ENCODE measurements around the gene CACNB3. TPM values are rescaled to one million over a fixed set of nuclear protein-coding genes. Genes with fewer than 3 reads are reported as not detected.

CACNB3 gene
- total and polyA plus RNA-seq, 8 donors: under 0.01 to 140 (median 12.7) TPM

DNA sequence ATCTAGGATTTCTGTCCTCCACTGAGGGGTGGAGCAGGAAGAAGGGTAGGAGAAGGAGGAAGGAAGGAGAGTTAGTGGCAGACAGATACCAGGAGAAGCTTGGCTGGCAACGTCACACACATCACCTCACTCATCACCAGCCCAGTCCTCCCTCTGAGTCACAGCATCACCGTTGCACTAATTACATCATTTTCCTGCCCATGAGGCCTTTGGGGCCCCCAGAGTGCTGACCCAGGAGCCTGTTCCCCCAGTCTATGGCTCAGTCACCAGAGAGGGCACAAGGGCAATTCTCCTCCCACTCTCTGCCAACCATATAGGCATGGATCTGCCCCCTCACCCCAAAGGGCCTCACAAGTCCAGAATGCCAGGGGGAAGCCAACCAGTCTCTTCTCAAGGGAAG lies 42.8 kb downstream of the CACNB3 start:
- Histone ChIP-seq H3K27me3 (peaks cover 0 to 32% (median 5%) of the 10 kb centered on the region in 3 donors), H3K36me3 (peaks cover 3 to 54% (median 39%) of the 10 kb centered on the region in 4 donors), H3K4me3 (peak overlapping the region in 1 of 4 donors; percentile 91), H3K9me3 (no peaks in the 10 kb centered on the region), H3K27ac (no peak overlapping the region), H3K4me1 (peaks cover 9 to 37% (median 25%) of the 10 kb centered on the region in 4 donors)
- 34 to 72% (median 50%) methylated on average over 2 of the region's 2 CpGs for WGBS, 5 donors
- no peak for DNase-seq
- intact Hi-C loops (cut with DNase I; ENCODE audit: low total_unique reads): no loop called here
- TF ChIP-seq POLR2A (IDR thresholded peaks at IDR 0.05): no peak
- no peak for TF ChIP-seq EP300 (IDR thresholded peaks at IDR 0.05)
- TF ChIP-seq, protein P1, sequence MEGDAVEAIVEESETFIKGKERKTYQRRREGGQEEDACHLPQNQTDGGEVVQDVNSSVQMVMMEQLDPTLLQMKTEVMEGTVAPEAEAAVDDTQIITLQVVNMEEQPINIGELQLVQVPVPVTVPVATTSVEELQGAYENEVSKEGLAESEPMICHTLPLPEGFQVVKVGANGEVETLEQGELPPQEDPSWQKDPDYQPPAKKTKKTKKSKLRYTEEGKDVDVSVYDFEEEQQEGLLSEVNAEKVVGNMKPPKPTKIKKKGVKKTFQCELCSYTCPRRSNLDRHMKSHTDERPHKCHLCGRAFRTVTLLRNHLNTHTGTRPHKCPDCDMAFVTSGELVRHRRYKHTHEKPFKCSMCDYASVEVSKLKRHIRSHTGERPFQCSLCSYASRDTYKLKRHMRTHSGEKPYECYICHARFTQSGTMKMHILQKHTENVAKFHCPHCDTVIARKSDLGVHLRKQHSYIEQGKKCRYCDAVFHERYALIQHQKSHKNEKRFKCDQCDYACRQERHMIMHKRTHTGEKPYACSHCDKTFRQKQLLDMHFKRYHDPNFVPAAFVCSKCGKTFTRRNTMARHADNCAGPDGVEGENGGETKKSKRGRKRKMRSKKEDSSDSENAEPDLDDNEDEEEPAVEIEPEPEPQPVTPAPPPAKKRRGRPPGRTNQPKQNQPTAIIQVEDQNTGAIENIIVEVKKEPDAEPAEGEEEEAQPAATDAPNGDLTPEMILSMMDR (IDR thresholded peaks at IDR 0.05): no peak
- TF ChIP-seq POLR2AphosphoS5 (IDR thresholded peaks at IDR 0.05): no peak

DNA sequence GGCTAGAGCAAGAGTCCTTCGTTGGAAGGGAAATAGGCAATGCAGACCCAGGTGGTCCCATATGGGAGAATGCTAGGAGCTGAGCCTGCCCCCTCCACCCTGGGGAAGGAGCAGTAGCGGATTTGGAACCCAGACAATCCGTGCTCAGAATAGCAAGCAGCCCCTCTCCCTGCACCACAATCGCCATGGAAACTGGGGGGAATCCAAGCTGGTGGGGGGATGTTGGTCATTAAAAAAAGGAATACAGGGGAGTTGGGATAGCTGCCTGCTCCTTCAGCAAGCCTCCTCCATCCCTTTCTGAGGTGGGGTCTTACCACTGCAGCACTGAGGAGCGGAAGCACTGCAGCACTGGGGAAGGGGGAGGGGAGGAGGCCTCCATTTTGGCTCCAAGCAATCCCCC lies 44.5 kb downstream of the CACNB3 start:
- Histone ChIP-seq H3K4me1 (peaks cover 9 to 45% (median 30%) of the 10 kb centered on the region in 4 donors), H3K4me3 (peak overlapping the region in 2 of 4 donors; percentile 7 to 91), H3K36me3 (peaks cover 0 to 42% (median 32%) of the 10 kb centered on the region in 4 donors), H3K9me3 (no peaks in the 10 kb centered on the region), H3K27ac (no peak overlapping the region), H3K27me3 (peaks cover 0 to 32% (median 5%) of the 10 kb centered on the region in 3 donors)
- WGBS, 5 donors: 74 to 81% (median 75%) methylated on average over 5 of the region's 5 CpGs
- TF ChIP-seq POLR2AphosphoS5 (IDR thresholded peaks at IDR 0.05): no peak
- TF ChIP-seq EP300 (IDR thresholded peaks at IDR 0.05): no peak
- no peak for TF ChIP-seq POLR2A (IDR thresholded peaks at IDR 0.05)
- TF ChIP-seq, protein P1 (IDR thresholded peaks at IDR 0.05): no peak
- no peak for DNase-seq
- intact Hi-C loops (cut with DNase I; ENCODE audit: low total_unique reads): no loop called here

- Histone ChIP-seq H3K27me3 (peaks cover 0 to 32% (median 5%) of the 10 kb centered on the region in 3 donors), H3K4me3 (peak overlapping the region in 2 of 4 donors; percentile 82 to 91), H3K9me3 (no peaks in the 10 kb centered on the region), H3K4me1 (peaks cover 9 to 45% (median 30%) of the 10 kb centered on the region in 4 donors), H3K36me3 (peaks cover 0 to 37% (median 27%) of the 10 kb centered on the region in 4 donors), H3K27ac (no peak overlapping the region)
- WGBS, 5 donors: 65 to 85% (median 76%) methylated on average over 4 of the region's 4 CpGs
- no peak for DNase-seq
- TF ChIP-seq, protein P1 (IDR thresholded peaks at IDR 0.05): no peak
- no peak for TF ChIP-seq POLR2A (IDR thresholded peaks at IDR 0.05)
- intact Hi-C loops (cut with DNase I; ENCODE audit: low total_unique reads): no loop called here
Measured at GRCh38 chr12:48863291-48863690, 45.0 kb downstream of the CACNB3 start.

DNA sequence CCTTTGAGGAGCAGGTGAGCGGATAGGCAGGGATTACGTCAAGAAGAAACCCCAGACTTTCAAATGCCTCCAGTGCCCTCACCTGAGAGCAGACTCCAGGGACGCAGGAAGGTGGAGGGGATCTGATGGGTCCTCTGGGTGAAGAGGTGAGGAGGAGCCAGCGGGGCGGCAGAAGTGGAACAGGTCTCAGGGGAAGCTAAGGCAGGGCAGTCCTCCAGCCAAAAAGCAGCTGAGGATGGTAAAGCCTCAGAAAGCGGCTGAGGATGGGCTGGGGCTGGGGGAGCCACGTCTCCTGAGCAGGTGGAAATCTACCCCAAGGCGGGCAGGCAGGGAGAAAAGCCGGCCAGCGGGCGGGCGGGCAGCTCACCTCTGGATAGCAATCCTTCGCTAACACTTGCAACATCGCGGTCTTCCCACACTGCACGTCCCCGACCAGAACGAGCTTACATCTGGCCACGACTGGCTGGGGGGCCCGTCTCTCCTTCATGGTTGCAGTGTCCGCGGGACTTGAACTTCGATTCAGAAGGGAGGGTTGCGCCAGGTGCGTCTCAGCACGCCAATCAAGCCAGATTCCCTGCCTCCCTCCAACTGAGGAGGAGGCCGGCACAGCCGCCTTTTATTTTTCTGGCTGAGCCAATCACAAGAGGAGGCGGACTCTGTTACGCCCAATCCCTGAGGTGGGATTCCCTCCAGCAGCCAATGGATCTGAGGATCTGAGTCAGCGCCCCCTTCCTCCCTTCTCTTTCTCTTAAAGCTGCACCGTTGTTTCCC lies 47.2 kb downstream of the CACNB3 start, which contains the start of gene RND1:
Gene RND1, minus strand, starts transcription at position 590 of the 771 bp plus-strand sequence. Its CDS starts 103 bp downstream, at position 487.
- intact Hi-C loops (cut with DNase I; ENCODE audit: low total_unique reads): no loop called here

More for the DNA sequence above, 47.2 kb downstream of the CACNB3 start, which contains the start of gene RND1:
- Histone ChIP-seq H3K4me3 (peak within 1 kb of the TSS; percentile 68 to 91 (median 80)), H3K27ac (peak within 1 kb of the TSS; percentile 76 to 84 (median 83)), H3K36me3 (peaks cover 0 to 19% (median 15%) of the 10 kb centered on the region in 4 donors), H3K27me3 (peaks cover 0 to 32% (median 5%) of the 10 kb centered on the region in 3 donors), H3K9me3 (no peaks in the 10 kb centered on the region), H3K4me1 (peaks cover 9 to 45% (median 30%) of the 10 kb centered on the region in 4 donors)
- WGBS, 5 donors: 1 to 4% (median 1%) methylated on average over 19 to 32 of the region's 32 CpGs
- peak; percentile 95 to 97 for DNase-seq
- TF ChIP-seq POLR2A (IDR thresholded peaks at IDR 0.05) (peak in 2 of 4 donors; percentile 97 to 98), EP300 (IDR thresholded peaks at IDR 0.05) (no peak), POLR2AphosphoS5 (IDR thresholded peaks at IDR 0.05) (peak; percentile 90 to 100 (median 99))
- TF ChIP-seq, protein P1 (IDR thresholded peaks at IDR 0.05): peak in 1 of 7 experiments; percentile 21

Measured in stomach (tissue), 9 donors.